ENCODE data around the gene PARD6B.

Gene PARD6B

GRCh38 chr20:50724851-50725723 is 6.3 kb upstream of the PARD6B start:
- DNase-seq, result no peak

- DNase-seq, result no peak
Observed at GRCh38 chr20:50725724-50726005, 5.7 kb upstream of the PARD6B start.

- no peak for DNase-seq
Observed at GRCh38 chr20:50726955-50727791, 4.2 kb upstream of the PARD6B start.

GRCh38 chr20:50727792-50728485 is 3.4 kb upstream of the PARD6B start:
- no peak for DNase-seq

- DNase-seq, result no peak
Observed at GRCh38 chr20:50728486-50728980, 2.8 kb upstream of the PARD6B start.

GRCh38 chr20:50728981-50729874 is 2.2 kb upstream of the PARD6B start:
- no peak for DNase-seq

GRCh38 chr20:50729901-50730764 is 1.2 kb upstream of the PARD6B start:
- DNase-seq, result no peak

GRCh38 chr20:50730765-50731054 is 670 bp upstream of the PARD6B start:
- DNase-seq, result no peak

- peak; percentile 1 for DNase-seq
Observed at GRCh38 chr20:50731930-50732690, 730 bp downstream of the PARD6B start.

- DNase-seq, result no peak
Observed at GRCh38 chr20:50733644-50734349, 2.4 kb downstream of the PARD6B start.

GRCh38 chr20:50734730-50735679 is 3.6 kb downstream of the PARD6B start:
- DNase-seq, result no peak

- no peak for DNase-seq
Observed at GRCh38 chr20:50735813-50736212, 4.4 kb downstream of the PARD6B start.

- no peak for DNase-seq
Observed at GRCh38 chr20:50737352-50737751, 6.0 kb downstream of the PARD6B start.

- DNase-seq, result no peak
Observed at GRCh38 chr20:50743087-50743486, 11.7 kb downstream of the PARD6B start.

GRCh38 chr20:50744143-50744792 is 12.9 kb downstream of the PARD6B start:
- no peak for DNase-seq

- DNase-seq, result no peak
Observed at GRCh38 chr20:50745634-50746137, 14.3 kb downstream of the PARD6B start.

- DNase-seq, result no peak
Observed at GRCh38 chr20:50746138-50746940, 15.0 kb downstream of the PARD6B start.
